MM.1S (cell line): ENCODE results near the gene SFXN1.

Source experiments
- DNase-seq: peaks from one replicate; pipeline ENCODE4 v3.0.0-alpha.2; 2015
- H2AFZ ChIP-seq: fragments of 300-600 bp; sonication (generic); 2 replicates; pipeline ENCODE4 v1.6.0; 2016; ENCODE audit warnings: antibody characterized with exemption, low read length
- H3F3A ChIP-seq: fragments of 300-600 bp; sonication (generic); 2 replicates; pipeline ENCODE4 v1.6.1; 2016; ENCODE audit warnings: mild to moderate bottlenecking, antibody characterized with exemption, low read length, moderate library complexity, mixed read lengths; ENCODE audit not compliant: insufficient read depth
- H3K27ac ChIP-seq: fragments of 300-600 bp; sonication (generic); 2 replicates; pipeline ENCODE4 v1.5.1; 2016; ENCODE audit warnings: mild to moderate bottlenecking, low read length
- H3K27me3 ChIP-seq: fragments of 300-600 bp; sonication (generic); replicated peaks from 2 replicates; pipeline ENCODE4 v1.6.0; 2016; ENCODE audit warnings: low read length; ENCODE audit not compliant: insufficient read depth
- H3K36me3 ChIP-seq: fragments of 300-600 bp; sonication (generic); replicated peaks from 2 replicates; pipeline ENCODE4 v1.6.1; 2016; ENCODE audit warnings: mild to moderate bottlenecking, low read length, mixed read lengths; ENCODE audit not compliant: insufficient read depth
- H3K4me1 ChIP-seq: fragments of 300-600 bp; sonication (generic); 2 replicates; pipeline ENCODE4 v1.6.1; 2016; ENCODE audit warnings: low read length, mixed read lengths
- H3K4me2 ChIP-seq: fragments of 300-600 bp; sonication (generic); 2 replicates; pipeline ENCODE4 v1.6.0; 2016; ENCODE audit warnings: low read depth, low read length
- H3K4me3 ChIP-seq: fragments of 300-600 bp; sonication (generic); 2 replicates; pipeline ENCODE4 v1.5.1; 2016; ENCODE audit warnings: low read length, mixed read lengths
- H3K79me2 ChIP-seq: fragments of 300-600 bp; sonication (generic); 2 replicates; pipeline ENCODE4 v1.6.1; 2016; ENCODE audit warnings: mixed run types, low read length, mixed read lengths
- H3K9ac ChIP-seq: fragments of 300-600 bp; sonication (generic); 2 replicates; pipeline ENCODE4 v1.6.1; 2016; ENCODE audit warnings: low read length, mixed read lengths
- H3K9me2 ChIP-seq: fragments of 300-600 bp; sonication (generic); replicated peaks from 2 replicates; pipeline ENCODE4 v1.6.1; 2016; ENCODE audit warnings: mild to moderate bottlenecking, low read length, mixed read lengths; ENCODE audit not compliant: insufficient read depth
- H3K9me3 ChIP-seq: fragments of 300-600 bp; sonication (generic); replicated peaks from 2 replicates; pipeline ENCODE4 v1.6.1; 2016; ENCODE audit warnings: mild to moderate bottlenecking, low read length, mixed read lengths; ENCODE audit not compliant: insufficient read depth
- H4K20me1 ChIP-seq: fragments of 300-600 bp; sonication (generic); 2 replicates; pipeline ENCODE4 v1.6.1; 2016; ENCODE audit warnings: mild to moderate bottlenecking, low read length, moderate library complexity, mixed read lengths; ENCODE audit not compliant: insufficient read depth
- EZH2 ChIP-seq: fragments of 300-600 bp; sonication (generic); optimal IDR thresholded peaks from 2 replicates; pipeline ENCODE3; 2017; ENCODE audit warnings: low read depth, mild to moderate bottlenecking, antibody characterized with exemption, low read length, mixed read lengths
- EZH2phosphoT487 ChIP-seq: fragments of 300-600 bp; sonication (generic); IDR thresholded peaks from 2 replicates; pipeline ENCODE4 v1.6.1; 2018; ENCODE audit warnings: antibody characterized with exemption, low read length
- TF ChIP-seq, protein P1 (sequence below): fragments of 300-600 bp; sonication (generic); IDR thresholded peaks from 2 replicates; pipeline ENCODE4 v1.5.1; 2016; ENCODE audit warnings: antibody characterized with exemption, low read length, mixed read lengths

Gene SFXN1

DNA sequence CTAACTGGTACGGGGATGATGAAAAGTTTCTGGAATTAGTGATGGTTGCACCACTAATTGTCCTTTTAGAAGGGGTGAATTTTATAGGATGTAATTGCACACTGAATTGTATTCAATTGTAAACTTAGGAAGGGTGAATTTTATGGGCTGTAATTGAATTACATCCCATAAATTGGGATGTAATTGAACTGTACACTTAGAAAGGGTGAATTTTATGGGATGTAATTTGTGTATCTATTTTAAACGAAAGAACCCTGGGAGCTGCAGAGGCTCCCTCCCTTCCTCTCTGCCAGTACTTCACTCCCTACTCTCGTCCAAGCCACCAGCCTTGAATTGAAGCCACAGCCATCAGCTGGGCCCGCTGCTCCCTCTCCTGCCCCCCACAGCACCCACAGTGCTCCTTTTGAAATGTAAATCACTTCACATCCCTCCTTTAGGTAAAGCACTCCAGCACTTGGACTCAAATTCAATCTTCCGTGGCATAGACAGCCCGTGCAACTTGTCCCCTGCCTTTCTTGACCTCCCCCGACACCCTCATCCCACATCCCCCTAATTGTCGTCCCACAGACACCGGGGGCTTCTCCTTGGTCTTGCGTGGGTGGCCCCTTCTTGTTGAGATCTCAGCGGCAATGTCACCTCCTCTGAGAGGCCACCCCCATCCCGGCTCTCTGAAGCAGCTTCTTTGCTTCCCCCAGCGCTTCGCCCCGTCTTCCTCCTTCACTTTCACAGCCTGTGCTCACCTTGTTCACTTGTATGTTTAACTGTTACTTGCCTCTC is 95.3 kb downstream of the SFXN1 start:
- no peak for DNase-seq
- Histone ChIP-seq H3K27ac (no peak overlapping the region), H3K4me2 (no peak overlapping the region), H3K79me2 (no peaks in the 10 kb centered on the region), H3K4me3 (no peak overlapping the region), H3K9me3 (no peaks in the 10 kb centered on the region), H3K36me3 (no peaks in the 10 kb centered on the region), H3K27me3 (no peaks in the 10 kb centered on the region), H3K9me2 (no peaks in the 10 kb centered on the region), H3K9ac (no peak overlapping the region), H3K4me1 (no peaks in the 10 kb centered on the region), H4K20me1 (no peaks in the 10 kb centered on the region), H2AFZ (no peak overlapping the region), H3F3A (no peaks in the 10 kb centered on the region)
- TF ChIP-seq EZH2 (no peak), EZH2phosphoT487 (no peak)
- TF ChIP-seq, protein P1, sequence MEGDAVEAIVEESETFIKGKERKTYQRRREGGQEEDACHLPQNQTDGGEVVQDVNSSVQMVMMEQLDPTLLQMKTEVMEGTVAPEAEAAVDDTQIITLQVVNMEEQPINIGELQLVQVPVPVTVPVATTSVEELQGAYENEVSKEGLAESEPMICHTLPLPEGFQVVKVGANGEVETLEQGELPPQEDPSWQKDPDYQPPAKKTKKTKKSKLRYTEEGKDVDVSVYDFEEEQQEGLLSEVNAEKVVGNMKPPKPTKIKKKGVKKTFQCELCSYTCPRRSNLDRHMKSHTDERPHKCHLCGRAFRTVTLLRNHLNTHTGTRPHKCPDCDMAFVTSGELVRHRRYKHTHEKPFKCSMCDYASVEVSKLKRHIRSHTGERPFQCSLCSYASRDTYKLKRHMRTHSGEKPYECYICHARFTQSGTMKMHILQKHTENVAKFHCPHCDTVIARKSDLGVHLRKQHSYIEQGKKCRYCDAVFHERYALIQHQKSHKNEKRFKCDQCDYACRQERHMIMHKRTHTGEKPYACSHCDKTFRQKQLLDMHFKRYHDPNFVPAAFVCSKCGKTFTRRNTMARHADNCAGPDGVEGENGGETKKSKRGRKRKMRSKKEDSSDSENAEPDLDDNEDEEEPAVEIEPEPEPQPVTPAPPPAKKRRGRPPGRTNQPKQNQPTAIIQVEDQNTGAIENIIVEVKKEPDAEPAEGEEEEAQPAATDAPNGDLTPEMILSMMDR = no peak

DNA sequence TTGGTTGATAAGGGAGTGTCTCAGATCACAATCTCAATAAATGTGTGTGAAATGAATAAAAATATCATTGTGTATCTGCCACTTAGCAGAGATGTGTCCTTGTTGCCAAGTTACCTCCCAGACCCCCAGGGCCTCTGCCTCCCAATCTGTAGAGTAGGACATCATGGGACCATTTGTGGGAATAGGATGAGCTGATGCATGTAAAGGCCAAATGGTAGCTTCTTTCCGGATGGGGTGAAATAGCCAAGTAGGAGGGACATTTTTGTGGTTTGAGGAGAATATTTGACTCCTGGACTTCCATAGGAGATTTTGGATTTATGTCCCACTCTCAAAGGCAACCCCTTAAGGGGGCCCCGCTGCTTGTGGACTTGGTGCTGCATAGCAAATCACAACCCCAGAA is 96.9 kb downstream of the SFXN1 start:
- Histone ChIP-seq H3K27me3 (no peaks in the 10 kb centered on the region), H3K4me2 (no peak overlapping the region)

DNA sequence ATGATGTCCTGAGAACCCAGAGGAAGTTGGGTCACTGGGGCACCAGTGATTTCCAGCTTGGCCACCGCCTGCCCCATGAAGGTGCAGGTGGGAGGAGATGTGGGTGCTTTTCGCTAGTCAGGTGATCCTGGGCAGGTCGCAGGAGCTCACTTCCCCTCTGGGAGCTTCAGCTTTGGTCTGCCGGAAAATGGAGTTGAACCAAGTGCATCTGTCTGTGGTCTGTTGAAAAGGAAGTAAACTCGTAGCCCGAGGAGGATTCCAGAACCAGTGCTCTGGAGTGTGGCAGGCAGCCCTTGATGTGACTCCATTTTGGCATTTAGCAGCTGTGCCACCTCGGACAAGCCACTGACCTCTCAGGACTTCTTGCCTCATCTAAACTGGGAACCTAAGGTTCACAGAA is 97.7 kb downstream of the SFXN1 start:
- H3K27ac ChIP-seq = no peak overlapping the region
- no peaks in the 10 kb centered on the region for H3K79me2 ChIP-seq
- H3K4me3 ChIP-seq = no peak overlapping the region
- H2AFZ ChIP-seq = no peak overlapping the region
- H3K4me2 ChIP-seq = no peak overlapping the region
- no peak for TF ChIP-seq EZH2phosphoT487
- TF ChIP-seq, protein P1 = no peak
- no peak for TF ChIP-seq EZH2
- H4K20me1 ChIP-seq = no peaks in the 10 kb centered on the region
- H3K4me1 ChIP-seq = no peaks in the 10 kb centered on the region
- no peak for DNase-seq
- H3K36me3 ChIP-seq = no peaks in the 10 kb centered on the region
- no peaks in the 10 kb centered on the region for H3K9me2 ChIP-seq
- H3F3A ChIP-seq = no peaks in the 10 kb centered on the region
- no peaks in the 10 kb centered on the region for H3K9me3 ChIP-seq
- H3K27me3 ChIP-seq = no peaks in the 10 kb centered on the region
- no peak overlapping the region for H3K9ac ChIP-seq

More for the DNA sequence above, 96.9 kb downstream of the SFXN1 start:
- no peaks in the 10 kb centered on the region for H3K9me3 ChIP-seq
- TF ChIP-seq EZH2phosphoT487 (no peak), EZH2 (no peak)
- TF ChIP-seq, protein P1 = no peak
- H3F3A ChIP-seq = no peaks in the 10 kb centered on the region
- H3K4me3 ChIP-seq = no peak overlapping the region
- H3K79me2 ChIP-seq = no peaks in the 10 kb centered on the region
- no peak overlapping the region for H2AFZ ChIP-seq
- no peaks in the 10 kb centered on the region for H4K20me1 ChIP-seq
- no peaks in the 10 kb centered on the region for H3K36me3 ChIP-seq
- no peak for DNase-seq
- no peaks in the 10 kb centered on the region for H3K9me2 ChIP-seq
- no peak overlapping the region for H3K27ac ChIP-seq
- no peaks in the 10 kb centered on the region for H3K4me1 ChIP-seq
- no peak overlapping the region for H3K9ac ChIP-seq
